HEK293 (cell line): ENCODE results near the gene CLTCL1.

Experiments used
- CTCF ChIA-PET: fragments of 350-600 bp; formaldehyde crosslinking; extraction: SDS; loops from one replicate; lab custom pipeline; 2021; ENCODE audit warnings: antibody characterized with exemption; lab: Yijun Ruan, JAX
- POLR2A ChIA-PET: fragments of 300-600 bp; formaldehyde crosslinking; extraction: SDS; loops from one replicate; lab custom pipeline; 2020; ENCODE audit warnings: antibody characterized with exemption, inconsistent platforms; lab: Yijun Ruan, JAX
- H3K27ac ChIP-seq: fragments of 200-500 bp; sonication (Bioruptor generic); 2 replicates; pipeline ENCODE4 v1.5.1; 2014; ENCODE audit warnings: low read depth, low read length, control low read depth, inconsistent platforms; ENCODE audit errors: extremely low read depth
- H3K36me3 ChIP-seq, 2 experiments: fragments of 200-500 bp in 1 of 2; sonication (Bioruptor generic) in 1 of 2; 1 replicate in 1 of 2; 2 replicates in 1 of 2; pipeline ENCODE4 v1.5.1; 2014 to 2017; ENCODE audit warnings: inconsistent platforms in 2 of 2, low read length in 2 of 2; ENCODE audit not compliant: control insufficient read depth in 2 of 2, insufficient read depth in 1 of 2
- H3K4me1 ChIP-seq: fragments of 200-500 bp; sonication (Bioruptor generic); 2 replicates; pipeline ENCODE4 v1.5.1; 2014; ENCODE audit warnings: mild to moderate bottlenecking, low read length, inconsistent platforms; ENCODE audit not compliant: control insufficient read depth, insufficient read depth
- H3K4me3 ChIP-seq: 2 replicates; pipeline ENCODE4 v1.5.1; 2011; ENCODE audit warnings: low read depth, mild to moderate bottlenecking, control low read depth, low read length, moderate library complexity
- H3K9me3 ChIP-seq: fragments of 200-500 bp; sonication (Bioruptor generic); 2 replicates; pipeline ENCODE4 v1.5.1; 2014; ENCODE audit warnings: low read depth, low read length, inconsistent platforms; ENCODE audit not compliant: control insufficient read depth, insufficient read depth
- HIC1 ChIP-seq: fragments of 450-650 bp; formaldehyde crosslinking; IDR thresholded peaks from 2 replicates; pipeline ENCODE4 v1.5.1; 2016; ENCODE audit warnings: missing biosample characterization, missing genetic modification characterization
- HOXD13 ChIP-seq: sonication (generic); formaldehyde crosslinking; IDR thresholded peaks from 2 replicates; pipeline ENCODE4 v1.8.0; 2022; ENCODE audit warnings: missing genetic modification reagents, borderline replicate concordance
- REPIN1 ChIP-seq: fragments of 450-650 bp; formaldehyde crosslinking; IDR thresholded peaks from 2 replicates; pipeline ENCODE4 v1.5.1; 2017; ENCODE audit warnings: missing biosample characterization, missing genetic modification characterization, low read depth
- SCRT2 ChIP-seq: fragments of 450-650 bp; formaldehyde crosslinking; IDR thresholded peaks from 2 replicates; pipeline ENCODE4 v1.5.1; 2016; ENCODE audit warnings: missing biosample characterization, missing genetic modification characterization
- TRIM28 ChIP-seq: IDR thresholded peaks from 2 replicates; pipeline ENCODE4 v1.6.1; 2011; ENCODE audit warnings: low read length, control low read depth, borderline replicate concordance
- ZNF121 ChIP-seq: fragments of 450-650 bp; formaldehyde crosslinking; IDR thresholded peaks from 2 replicates; pipeline ENCODE4 v1.5.1; 2016; ENCODE audit warnings: missing biosample characterization, missing genetic modification characterization
- ZNF132 ChIP-seq: fragments of 450-650 bp; formaldehyde crosslinking; IDR thresholded peaks from 2 replicates; pipeline ENCODE4 v1.5.1; 2017; ENCODE audit warnings: missing biosample characterization, missing genetic modification characterization, borderline replicate concordance
- ZNF148 ChIP-seq: fragments of 450-650 bp; formaldehyde crosslinking; IDR thresholded peaks from 2 replicates; pipeline ENCODE4 v1.5.0; 2017; ENCODE audit warnings: missing biosample characterization, missing genetic modification characterization, borderline replicate concordance
- ZNF274 ChIP-seq, 2 experiments: fragments of 200-500 bp in 1 of 2; fragments of 450-650 bp in 1 of 2; sonication (Bioruptor generic) in 1 of 2; formaldehyde crosslinking in 1 of 2; IDR thresholded peaks; 2 replicates each; pipeline versions ENCODE4 v1.5.1 to v1.6.1; 2014 to 2016; ENCODE audit warnings: borderline replicate concordance in 1 of 2, inconsistent platforms in 1 of 2, low read length in 1 of 2, missing biosample characterization in 1 of 2, missing genetic modification characterization in 1 of 2
- ZNF280D ChIP-seq: fragments of 450-650 bp; formaldehyde crosslinking; IDR thresholded peaks from 2 replicates; pipeline ENCODE4 v1.5.1; 2016; ENCODE audit warnings: missing biosample characterization, missing genetic modification characterization
- ZNF292 ChIP-seq: fragments of 450-650 bp; formaldehyde crosslinking; IDR thresholded peaks from 2 replicates; pipeline ENCODE4 v1.5.1; 2016; ENCODE audit warnings: low read depth, missing biosample characterization, missing genetic modification characterization, borderline replicate concordance
- ZNF391 ChIP-seq: fragments of 450-650 bp; formaldehyde crosslinking; IDR thresholded peaks from 2 replicates; pipeline ENCODE4 v1.5.1; 2016; ENCODE audit warnings: low read depth, missing biosample characterization, missing genetic modification characterization, borderline replicate concordance
- ZNF433 ChIP-seq: fragments of 450-650 bp; formaldehyde crosslinking; IDR thresholded peaks from 2 replicates; pipeline ENCODE4 v1.5.1; 2016; ENCODE audit warnings: missing biosample characterization, missing genetic modification characterization, low read depth
- ZNF560 ChIP-seq: fragments of 450-650 bp; formaldehyde crosslinking; IDR thresholded peaks from 2 replicates; pipeline ENCODE4 v1.5.1; 2017; ENCODE audit warnings: missing biosample characterization, missing genetic modification characterization, borderline replicate concordance
- ZNF600 ChIP-seq: fragments of 450-650 bp; formaldehyde crosslinking; IDR thresholded peaks from 2 replicates; pipeline ENCODE4 v1.5.1; 2016; ENCODE audit warnings: missing biosample characterization, missing genetic modification characterization
- ZNF677 ChIP-seq: fragments of 450-650 bp; IDR thresholded peaks from 2 replicates; pipeline ENCODE4 v1.5.0; 2018; ENCODE audit warnings: missing biosample characterization, mild to moderate bottlenecking, missing genetic modification characterization, moderate library complexity
- ZNF785 ChIP-seq: fragments of 450-650 bp; formaldehyde crosslinking; IDR thresholded peaks from 2 replicates; pipeline ENCODE4 v1.5.1; 2016; ENCODE audit warnings: missing biosample characterization, missing genetic modification characterization
- ZSCAN4 ChIP-seq: fragments of 450-650 bp; formaldehyde crosslinking; IDR thresholded peaks from 2 replicates; pipeline ENCODE4 v1.5.1; 2017; ENCODE audit warnings: missing biosample characterization, missing genetic modification characterization

Gene CLTCL1

GRCh38 chr22:19277785-19278184 lies 13.7 kb downstream of the CLTCL1 start:
- no peaks in the 10 kb centered on the region for H3K36me3 ChIP-seq
- H3K4me3 ChIP-seq = no peak overlapping the region
- CTCF ChIA-PET = no interaction called here
- 0 out of 2 replicates have a peak, but pooled peaks cover 3% of the 10 kb centered on the region for H3K4me1 ChIP-seq
- POLR2A ChIA-PET = no interaction called here
- H3K27ac ChIP-seq = no peak overlapping the region
- H3K9me3 ChIP-seq = no peaks in the 10 kb centered on the region
- TF ChIP-seq ZNF280D (tag by site-specific recombination) = no peak
- TF ChIP-seq ZNF121 (tag by site-specific recombination) = no peak
- TF ChIP-seq ZNF292 (tag by site-specific recombination) = no peak
- no peak for TF ChIP-seq ZNF433
- TF ChIP-seq ZNF148 = no peak
- TF ChIP-seq ZNF600 (tag by site-specific recombination) = no peak
- TF ChIP-seq ZSCAN4 = no peak
- TF ChIP-seq ZNF391 (tag by site-specific recombination) = no peak
- TF ChIP-seq HOXD13 (CRISPR knock-in tag) = no peak
- no peak for TF ChIP-seq REPIN1 (tag by site-specific recombination)
- no peak for TF ChIP-seq SCRT2 (tag by site-specific recombination)
- TF ChIP-seq TRIM28 = no peak
- no peak for TF ChIP-seq HIC1 (tag by site-specific recombination)
- TF ChIP-seq ZNF785 (tag by site-specific recombination) = no peak
- no peak for TF ChIP-seq ZNF132 (tag by site-specific recombination)
- TF ChIP-seq ZNF677 (tag by site-specific recombination) = no peak
- no peak for TF ChIP-seq ZNF274 (IDR thresholded peaks at IDR 0.05; ENCODE audit: low read length)
- TF ChIP-seq ZNF274 (tag by site-specific recombination; IDR thresholded peaks at IDR 0.05; ENCODE audit: borderline replicate concordance) = no peak
- TF ChIP-seq ZNF560 (tag by site-specific recombination) = no peak
